PFSK-1 (cell line): Measurements from ENCODE around the gene HSPE1.

Experiments used
- SIN3A ChIP-seq: IDR thresholded peaks from 2 replicates; pipeline ENCODE4 v1.6.1; 2012; ENCODE audit warnings: mild to moderate bottlenecking, low read length, moderate library complexity, borderline replicate concordance; ENCODE audit not compliant: insufficient read depth
- TAF1 ChIP-seq: IDR thresholded peaks from 2 replicates; pipeline ENCODE4 v1.6.1; 2012; ENCODE audit warnings: low read length, control low read depth, borderline replicate concordance; ENCODE audit not compliant: insufficient read depth
- TF ChIP-seq, protein P1 (sequence below), 2 experiments: IDR thresholded peaks; 2 replicates each; pipeline versions ENCODE4 v1.6.1 to v1.8.0; 2011 to 2012; ENCODE audit warnings: low read depth in 2 of 2, low read length in 2 of 2, control low read depth in 1 of 2, inconsistent platforms in 1 of 2, mild to moderate bottlenecking in 1 of 2, moderate library complexity in 1 of 2; ENCODE audit not compliant: insufficient read depth in 1 of 2

DNA sequence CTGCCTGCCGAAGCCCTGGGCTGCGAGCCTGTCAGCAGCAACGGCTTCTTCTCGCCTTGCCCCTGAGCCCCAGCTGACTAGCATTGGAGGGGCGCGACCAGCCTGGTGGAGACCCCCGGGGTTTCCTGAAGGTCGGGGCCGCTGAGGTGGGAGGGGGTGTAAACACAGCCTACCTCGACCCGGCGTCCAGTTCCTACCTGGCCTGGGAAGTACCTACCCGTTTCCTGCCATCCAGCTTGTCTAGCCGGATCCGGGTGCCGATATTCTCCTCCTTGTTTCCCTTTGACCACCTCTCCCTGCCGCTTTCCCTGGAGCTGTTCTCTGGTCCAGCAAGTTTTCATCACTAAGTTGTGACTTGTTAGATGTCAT, 16.2 kb downstream of the HSPE1 start:
- no peak for TF ChIP-seq SIN3A
- TF ChIP-seq TAF1: no peak
- TF ChIP-seq, protein P1, sequence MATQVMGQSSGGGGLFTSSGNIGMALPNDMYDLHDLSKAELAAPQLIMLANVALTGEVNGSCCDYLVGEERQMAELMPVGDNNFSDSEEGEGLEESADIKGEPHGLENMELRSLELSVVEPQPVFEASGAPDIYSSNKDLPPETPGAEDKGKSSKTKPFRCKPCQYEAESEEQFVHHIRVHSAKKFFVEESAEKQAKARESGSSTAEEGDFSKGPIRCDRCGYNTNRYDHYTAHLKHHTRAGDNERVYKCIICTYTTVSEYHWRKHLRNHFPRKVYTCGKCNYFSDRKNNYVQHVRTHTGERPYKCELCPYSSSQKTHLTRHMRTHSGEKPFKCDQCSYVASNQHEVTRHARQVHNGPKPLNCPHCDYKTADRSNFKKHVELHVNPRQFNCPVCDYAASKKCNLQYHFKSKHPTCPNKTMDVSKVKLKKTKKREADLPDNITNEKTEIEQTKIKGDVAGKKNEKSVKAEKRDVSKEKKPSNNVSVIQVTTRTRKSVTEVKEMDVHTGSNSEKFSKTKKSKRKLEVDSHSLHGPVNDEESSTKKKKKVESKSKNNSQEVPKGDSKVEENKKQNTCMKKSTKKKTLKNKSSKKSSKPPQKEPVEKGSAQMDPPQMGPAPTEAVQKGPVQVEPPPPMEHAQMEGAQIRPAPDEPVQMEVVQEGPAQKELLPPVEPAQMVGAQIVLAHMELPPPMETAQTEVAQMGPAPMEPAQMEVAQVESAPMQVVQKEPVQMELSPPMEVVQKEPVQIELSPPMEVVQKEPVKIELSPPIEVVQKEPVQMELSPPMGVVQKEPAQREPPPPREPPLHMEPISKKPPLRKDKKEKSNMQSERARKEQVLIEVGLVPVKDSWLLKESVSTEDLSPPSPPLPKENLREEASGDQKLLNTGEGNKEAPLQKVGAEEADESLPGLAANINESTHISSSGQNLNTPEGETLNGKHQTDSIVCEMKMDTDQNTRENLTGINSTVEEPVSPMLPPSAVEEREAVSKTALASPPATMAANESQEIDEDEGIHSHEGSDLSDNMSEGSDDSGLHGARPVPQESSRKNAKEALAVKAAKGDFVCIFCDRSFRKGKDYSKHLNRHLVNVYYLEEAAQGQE (IDR thresholded peaks at IDR 0.05; ENCODE audit: insufficient read depth in 1 of 2, low read depth in 2 of 2, low read length in 2 of 2): 0 out of 4 replicates have a peak, but pooled peaks of 1 of the 2 experiments have one; percentile 14
